HepG2 (cell line): Measurements from ENCODE around the gene UBE3B. TPM values are rescaled to one million over a fixed set of nuclear protein-coding genes. Genes with fewer than 3 reads are reported as not detected.

ENCODE experiments used
- ETV5 ChIP-seq: IDR thresholded peaks from 2 replicates; pipeline ENCODE4 v1.6.1; 2018; ENCODE audit warnings: missing biosample characterization, missing genetic modification reagents, inconsistent platforms, borderline replicate concordance
- MYNN ChIP-seq: sonication (generic); formaldehyde crosslinking; IDR thresholded peaks from 2 replicates; pipeline ENCODE4 v1.4.0; 2020; ENCODE audit warnings: mild to moderate bottlenecking, low read depth, missing genetic modification reagents
- SP2 ChIP-seq: sonication (generic); formaldehyde crosslinking; IDR thresholded peaks from 2 replicates; pipeline ENCODE4 v1.5.1; 2020; ENCODE audit warnings: mild to moderate bottlenecking, missing genetic modification reagents
- SPEN ChIP-seq: sonication (generic); formaldehyde crosslinking; IDR thresholded peaks from 2 replicates; pipeline ENCODE4 v1.5.1; 2020; ENCODE audit warnings: low read depth, mild to moderate bottlenecking, missing genetic modification reagents
- ZNF468 ChIP-seq: sonication (generic); formaldehyde crosslinking; IDR thresholded peaks from 2 replicates; pipeline ENCODE4 v1.8.0; 2022; ENCODE audit warnings: mild to moderate bottlenecking, moderate library complexity, missing genetic modification reagents
- ZNF569 ChIP-seq: sonication (generic); formaldehyde crosslinking; IDR thresholded peaks from 2 replicates; pipeline ENCODE4 v1.5.0; 2020; ENCODE audit warnings: mild to moderate bottlenecking, missing genetic modification reagents, moderate library complexity, borderline replicate concordance
- ZNF572 ChIP-seq: sonication (generic); formaldehyde crosslinking; IDR thresholded peaks from 2 replicates; pipeline ENCODE4 v1.5.1; 2020; ENCODE audit warnings: mild to moderate bottlenecking, missing genetic modification reagents
- ZNF678 ChIP-seq: sonication (generic); formaldehyde crosslinking; IDR thresholded peaks from 2 replicates; pipeline ENCODE4 v1.4.0; 2020; ENCODE audit warnings: mild to moderate bottlenecking, missing genetic modification reagents
- ZNF75D ChIP-seq: sonication (generic); formaldehyde crosslinking; IDR thresholded peaks from 2 replicates; pipeline ENCODE4 v1.8.1; 2023; ENCODE audit warnings: missing genetic modification reagents, mild to moderate bottlenecking, borderline replicate concordance
- ZNF775 ChIP-seq: sonication (generic); formaldehyde crosslinking; IDR thresholded peaks from 2 replicates; pipeline ENCODE4 v1.4.0; 2020; ENCODE audit warnings: missing genetic modification reagents, mild to moderate bottlenecking, moderate library complexity, borderline replicate concordance
- polyA plus RNA-seq, 8 experiments: library from polyadenylated mRNA; depleted of rRNA in 3 of 8; stranded (reverse) in 7 of 8; unstranded in 1 of 8; fragments of >200 nt; fragmentation: Illumina TruSeq in 4 of 8; extraction: Trizol in 4 of 8; gene quantifications; 2 replicates each; pipeline versions ENCODE4 v1.2.1 to v1.2.3, GENCODE V29; 2011 to 2016; ENCODE audit warnings: low read depth in 4 of 8, missing spikeins in 1 of 8, mixed read lengths in 1 of 8; ENCODE audit not compliant: insufficient read depth in 1 of 8
- total RNA-seq, 5 experiments: library from RNA; depleted of rRNA; stranded (reverse); fragments of >200 nt; fragmentation: Illumina TruSeq; extraction: Trizol; gene quantifications; 2 replicates each; pipeline ENCODE4 v1.2.3, GENCODE V29; 2016; ENCODE audit warnings: low read depth in 1 of 5
- TF ChIP-seq, protein P1 (sequence below): IDR thresholded peaks from 2 replicates; pipeline ENCODE4 v1.6.1; 2016; ENCODE audit warnings: low read depth, missing genetic modification reagents, missing compliant biosample characterization
- TF ChIP-seq, protein P2 (sequence below): sonication (generic); formaldehyde crosslinking; IDR thresholded peaks from 2 replicates; pipeline ENCODE4 v1.5.0; 2020; ENCODE audit warnings: missing genetic modification reagents, mild to moderate bottlenecking, borderline replicate concordance
- TF ChIP-seq, protein P3 (sequence below): sonication (generic); formaldehyde crosslinking; IDR thresholded peaks from 2 replicates; pipeline ENCODE4 v1.9.0; 2021; ENCODE audit warnings: missing genetic modification reagents, mild to moderate bottlenecking, borderline replicate concordance
- TF ChIP-seq, protein P4 (sequence below), 2 experiments: sonication (generic) in 1 of 2; formaldehyde crosslinking in 1 of 2; IDR thresholded peaks; 2 replicates each; pipeline versions ENCODE4 v1.6.1 to v1.9.0; 2014 to 2022; ENCODE audit warnings: antibody characterized with exemption in 1 of 2, borderline replicate concordance in 1 of 2, inconsistent platforms in 1 of 2, low read depth in 1 of 2, missing genetic modification reagents in 1 of 2

UBE3B gene
- total and polyA plus RNA-seq, 2 of the 13 experiments (the other 11 are each of a cell fraction or from before 2014, with no cell fraction given): 22.7 to 25.3 TPM

DNA sequence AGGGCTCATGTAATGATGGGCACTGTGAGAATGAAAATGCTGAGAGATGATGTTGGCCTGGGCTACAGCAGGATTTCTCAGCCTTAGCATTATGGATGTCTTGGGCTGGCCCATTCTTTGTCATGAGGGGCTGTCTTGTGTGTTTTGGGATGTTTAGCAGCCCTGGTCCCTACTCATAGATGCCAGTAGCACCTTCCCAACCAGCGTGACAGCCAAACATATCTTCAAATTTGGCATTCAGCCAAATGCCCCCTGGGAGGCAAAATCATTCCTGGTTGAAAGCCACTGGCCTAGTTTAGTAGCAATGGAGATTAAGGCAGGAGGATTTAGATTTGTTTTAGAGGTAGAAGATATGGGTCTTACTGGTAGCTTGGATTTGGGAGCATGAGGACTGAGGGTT is 26.6 kb downstream of the UBE3B start (continued):
- TF ChIP-seq, protein P1, sequence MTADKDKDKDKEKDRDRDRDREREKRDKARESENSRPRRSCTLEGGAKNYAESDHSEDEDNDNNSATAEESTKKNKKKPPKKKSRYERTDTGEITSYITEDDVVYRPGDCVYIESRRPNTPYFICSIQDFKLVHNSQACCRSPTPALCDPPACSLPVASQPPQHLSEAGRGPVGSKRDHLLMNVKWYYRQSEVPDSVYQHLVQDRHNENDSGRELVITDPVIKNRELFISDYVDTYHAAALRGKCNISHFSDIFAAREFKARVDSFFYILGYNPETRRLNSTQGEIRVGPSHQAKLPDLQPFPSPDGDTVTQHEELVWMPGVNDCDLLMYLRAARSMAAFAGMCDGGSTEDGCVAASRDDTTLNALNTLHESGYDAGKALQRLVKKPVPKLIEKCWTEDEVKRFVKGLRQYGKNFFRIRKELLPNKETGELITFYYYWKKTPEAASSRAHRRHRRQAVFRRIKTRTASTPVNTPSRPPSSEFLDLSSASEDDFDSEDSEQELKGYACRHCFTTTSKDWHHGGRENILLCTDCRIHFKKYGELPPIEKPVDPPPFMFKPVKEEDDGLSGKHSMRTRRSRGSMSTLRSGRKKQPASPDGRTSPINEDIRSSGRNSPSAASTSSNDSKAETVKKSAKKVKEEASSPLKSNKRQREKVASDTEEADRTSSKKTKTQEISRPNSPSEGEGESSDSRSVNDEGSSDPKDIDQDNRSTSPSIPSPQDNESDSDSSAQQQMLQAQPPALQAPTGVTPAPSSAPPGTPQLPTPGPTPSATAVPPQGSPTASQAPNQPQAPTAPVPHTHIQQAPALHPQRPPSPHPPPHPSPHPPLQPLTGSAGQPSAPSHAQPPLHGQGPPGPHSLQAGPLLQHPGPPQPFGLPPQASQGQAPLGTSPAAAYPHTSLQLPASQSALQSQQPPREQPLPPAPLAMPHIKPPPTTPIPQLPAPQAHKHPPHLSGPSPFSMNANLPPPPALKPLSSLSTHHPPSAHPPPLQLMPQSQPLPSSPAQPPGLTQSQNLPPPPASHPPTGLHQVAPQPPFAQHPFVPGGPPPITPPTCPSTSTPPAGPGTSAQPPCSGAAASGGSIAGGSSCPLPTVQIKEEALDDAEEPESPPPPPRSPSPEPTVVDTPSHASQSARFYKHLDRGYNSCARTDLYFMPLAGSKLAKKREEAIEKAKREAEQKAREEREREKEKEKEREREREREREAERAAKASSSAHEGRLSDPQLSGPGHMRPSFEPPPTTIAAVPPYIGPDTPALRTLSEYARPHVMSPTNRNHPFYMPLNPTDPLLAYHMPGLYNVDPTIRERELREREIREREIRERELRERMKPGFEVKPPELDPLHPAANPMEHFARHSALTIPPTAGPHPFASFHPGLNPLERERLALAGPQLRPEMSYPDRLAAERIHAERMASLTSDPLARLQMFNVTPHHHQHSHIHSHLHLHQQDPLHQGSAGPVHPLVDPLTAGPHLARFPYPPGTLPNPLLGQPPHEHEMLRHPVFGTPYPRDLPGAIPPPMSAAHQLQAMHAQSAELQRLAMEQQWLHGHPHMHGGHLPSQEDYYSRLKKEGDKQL: no peak
- TF ChIP-seq ZNF468 (CRISPR knock-in tag) (no peak), MYNN (CRISPR knock-in tag) (no peak), ETV5 (CRISPR knock-in tag) (no peak), ZNF572 (CRISPR knock-in tag) (no peak), ZNF775 (no peak), ZNF678 (CRISPR knock-in tag) (no peak), SP2 (CRISPR knock-in tag) (no peak), ZNF569 (CRISPR knock-in tag) (no peak), ZNF75D (CRISPR knock-in tag) (no peak), SPEN (no peak)
- TF ChIP-seq, protein P2, sequence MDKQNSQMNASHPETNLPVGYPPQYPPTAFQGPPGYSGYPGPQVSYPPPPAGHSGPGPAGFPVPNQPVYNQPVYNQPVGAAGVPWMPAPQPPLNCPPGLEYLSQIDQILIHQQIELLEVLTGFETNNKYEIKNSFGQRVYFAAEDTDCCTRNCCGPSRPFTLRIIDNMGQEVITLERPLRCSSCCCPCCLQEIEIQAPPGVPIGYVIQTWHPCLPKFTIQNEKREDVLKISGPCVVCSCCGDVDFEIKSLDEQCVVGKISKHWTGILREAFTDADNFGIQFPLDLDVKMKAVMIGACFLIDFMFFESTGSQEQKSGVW (CRISPR knock-in tag): no peak
- TF ChIP-seq, protein P3, sequence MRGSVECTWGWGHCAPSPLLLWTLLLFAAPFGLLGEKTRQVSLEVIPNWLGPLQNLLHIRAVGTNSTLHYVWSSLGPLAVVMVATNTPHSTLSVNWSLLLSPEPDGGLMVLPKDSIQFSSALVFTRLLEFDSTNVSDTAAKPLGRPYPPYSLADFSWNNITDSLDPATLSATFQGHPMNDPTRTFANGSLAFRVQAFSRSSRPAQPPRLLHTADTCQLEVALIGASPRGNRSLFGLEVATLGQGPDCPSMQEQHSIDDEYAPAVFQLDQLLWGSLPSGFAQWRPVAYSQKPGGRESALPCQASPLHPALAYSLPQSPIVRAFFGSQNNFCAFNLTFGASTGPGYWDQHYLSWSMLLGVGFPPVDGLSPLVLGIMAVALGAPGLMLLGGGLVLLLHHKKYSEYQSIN (CRISPR knock-in tag): no peak
- TF ChIP-seq, protein P4, sequence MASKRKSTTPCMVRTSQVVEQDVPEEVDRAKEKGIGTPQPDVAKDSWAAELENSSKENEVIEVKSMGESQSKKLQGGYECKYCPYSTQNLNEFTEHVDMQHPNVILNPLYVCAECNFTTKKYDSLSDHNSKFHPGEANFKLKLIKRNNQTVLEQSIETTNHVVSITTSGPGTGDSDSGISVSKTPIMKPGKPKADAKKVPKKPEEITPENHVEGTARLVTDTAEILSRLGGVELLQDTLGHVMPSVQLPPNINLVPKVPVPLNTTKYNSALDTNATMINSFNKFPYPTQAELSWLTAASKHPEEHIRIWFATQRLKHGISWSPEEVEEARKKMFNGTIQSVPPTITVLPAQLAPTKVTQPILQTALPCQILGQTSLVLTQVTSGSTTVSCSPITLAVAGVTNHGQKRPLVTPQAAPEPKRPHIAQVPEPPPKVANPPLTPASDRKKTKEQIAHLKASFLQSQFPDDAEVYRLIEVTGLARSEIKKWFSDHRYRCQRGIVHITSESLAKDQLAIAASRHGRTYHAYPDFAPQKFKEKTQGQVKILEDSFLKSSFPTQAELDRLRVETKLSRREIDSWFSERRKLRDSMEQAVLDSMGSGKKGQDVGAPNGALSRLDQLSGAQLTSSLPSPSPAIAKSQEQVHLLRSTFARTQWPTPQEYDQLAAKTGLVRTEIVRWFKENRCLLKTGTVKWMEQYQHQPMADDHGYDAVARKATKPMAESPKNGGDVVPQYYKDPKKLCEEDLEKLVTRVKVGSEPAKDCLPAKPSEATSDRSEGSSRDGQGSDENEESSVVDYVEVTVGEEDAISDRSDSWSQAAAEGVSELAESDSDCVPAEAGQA (IDR thresholded peaks at IDR 0.05; ENCODE audit: low read depth): no peak
- TF ChIP-seq, protein P4 (CRISPR knock-in tag; IDR thresholded peaks at IDR 0.05; ENCODE audit: borderline replicate concordance): no peak
